Gastrocnemius medialis (tissue), 4 donors: ENCODE results near the gene IGF2BP3. TPM values are rescaled to one million over a fixed set of nuclear protein-coding genes. Genes with fewer than 3 reads are reported as not detected.
A peak's percentile ranks its signal among the peaks of the same experiment; 100 is the strongest.

Experiments used
- ATAC-seq, 2 donors: fragments of 150-250 bp; one replicate each; pipeline ENCODE4 v1.9.1; 2016
- DNase-seq, 2 donors: peaks; one replicate each; pipeline ENCODE4 v3.0.0-alpha.2; 2019
- H3K27ac ChIP-seq, 4 donors: fragments of 200-600 bp; sonication (generic); 1 replicate in 1 of 4; 2 replicates in 3 of 4; pipeline ENCODE4 v1.5.1; 2016 to 2018; ENCODE audit warnings: mild to moderate bottlenecking in 2 of 4, moderate library complexity in 1 of 4
- H3K27me3 ChIP-seq, 3 donors: fragments of 200-600 bp; sonication (generic) in 2 of 3; 1 replicate in 1 of 3; 2 replicates in 2 of 3; pipeline versions ENCODE4 v1.5.1 to v1.6.0; 2016 to 2019; ENCODE audit warnings: mild to moderate bottlenecking in 1 of 3, moderate library complexity in 1 of 3
- H3K36me3 ChIP-seq, 2 donors: fragments of 200-600 bp; sonication (generic) in 1 of 2; one replicate each; pipeline ENCODE4 v1.5.1; 2017 to 2018
- H3K4me1 ChIP-seq, 2 donors: fragments of 200-600 bp; sonication (generic) in 1 of 2; one replicate each; pipeline ENCODE4 v1.5.1; 2016 to 2017; ENCODE audit warnings: mild to moderate bottlenecking in 2 of 2
- H3K4me3 ChIP-seq, 4 donors: fragments of 200-600 bp; sonication (generic) in 3 of 4; 1 replicate in 1 of 4; 2 replicates in 3 of 4; pipeline ENCODE4 v1.5.1; 2016 to 2019; ENCODE audit warnings: mild to moderate bottlenecking in 2 of 4
- H3K9me3 ChIP-seq, 3 donors: fragments of 200-600 bp; sonication (generic) in 2 of 3; 1 replicate in 1 of 3; 2 replicates in 2 of 3; pipeline ENCODE4 v1.5.1; 2016 to 2019
- POLR2A ChIP-seq, 2 donors: fragments of 450-650 bp; IDR thresholded peaks; one replicate each; pipeline ENCODE4 v1.6.1; 2017; ENCODE audit warnings: antibody characterized with exemption in 2 of 2, mild to moderate bottlenecking in 2 of 2, moderate library complexity in 2 of 2
- in situ Hi-C, 4 donors: fragments of 200-750 bp; cut with MboI; loops; one replicate each; pipeline versions ENCODE4 v1.15.0 to v1.8.0; 2017; ENCODE audit warnings: low sequenced_read_pairs in 4 of 4
- intact Hi-C: fragments of 100-400 bp; cut with DNase I; formaldehyde crosslinking; loops from one replicate; pipeline ENCODE4 v1.15.1; 2023; ENCODE audit warnings: low total_unique reads
- total RNA-seq, 4 donors: library from RNA; depleted of rRNA; stranded (reverse); fragments of >200 nt; gene quantifications; one replicate each; pipeline versions ENCODE4 v1.1.0 to v1.2.3, GENCODE V29; 2016
- TF ChIP-seq, protein P1 (sequence below), 5 experiments: fragments of 450-650 bp in 3 of 5; fragments of 200-600 bp in 2 of 5; sonication (generic) in 2 of 5; IDR thresholded peaks in 4 of 5; conservative IDR thresholded peaks in 1 of 5; 1 replicate in 4 of 5; 2 replicates in 1 of 5; pipeline ENCODE4 v1.5.1; 2016 to 2019; ENCODE audit warnings: antibody characterized with exemption in 5 of 5, mild to moderate bottlenecking in 3 of 5, moderate library complexity in 3 of 5

IGF2BP3 gene
- total RNA-seq, 4 donors from 2014 or later = 0.51 TPM; not detected in 3

DNA sequence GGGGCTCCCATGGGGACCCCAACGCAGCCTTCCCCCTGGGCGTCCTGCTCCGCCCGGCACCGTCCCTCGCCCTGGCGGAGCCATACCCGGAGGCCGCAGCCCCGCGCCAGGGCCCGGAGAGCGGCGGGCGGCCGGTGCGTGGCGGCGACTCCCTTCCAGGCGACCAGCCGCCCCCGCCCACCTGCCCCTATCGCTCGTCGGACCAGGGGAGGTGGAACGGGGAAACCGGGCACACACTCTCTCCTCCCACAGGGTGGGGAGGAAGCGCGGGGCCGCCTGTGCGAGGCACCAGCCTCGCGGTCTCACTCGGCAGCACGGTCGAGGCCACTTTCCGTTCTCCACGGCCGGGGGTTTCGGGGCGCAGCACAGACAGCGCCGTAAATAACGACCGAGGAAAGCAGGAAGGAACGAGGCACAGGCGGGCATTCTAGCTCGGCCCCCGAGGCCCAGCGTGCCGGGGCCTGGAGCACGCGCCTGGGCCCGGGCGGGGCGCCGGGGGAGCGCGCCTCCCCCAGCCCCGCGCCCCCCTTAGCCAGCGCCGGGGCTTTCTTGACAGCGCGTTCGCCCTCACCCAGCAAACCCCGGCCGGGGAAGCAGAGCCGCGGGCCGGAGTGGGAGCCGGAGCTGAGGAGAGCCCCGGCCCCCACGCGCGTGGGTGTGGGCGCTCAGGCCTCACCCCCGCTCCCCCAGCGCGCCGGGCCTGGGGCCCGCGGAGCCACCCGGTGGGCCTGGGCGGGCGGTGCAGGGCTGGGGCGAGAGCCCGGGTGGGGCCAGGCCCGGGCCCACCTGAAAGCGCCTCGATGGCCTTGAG is 936 bp downstream of the IGF2BP3 start:
- no peak for TF ChIP-seq POLR2A (IDR thresholded peaks at IDR 0.05)
- TF ChIP-seq, protein P1, sequence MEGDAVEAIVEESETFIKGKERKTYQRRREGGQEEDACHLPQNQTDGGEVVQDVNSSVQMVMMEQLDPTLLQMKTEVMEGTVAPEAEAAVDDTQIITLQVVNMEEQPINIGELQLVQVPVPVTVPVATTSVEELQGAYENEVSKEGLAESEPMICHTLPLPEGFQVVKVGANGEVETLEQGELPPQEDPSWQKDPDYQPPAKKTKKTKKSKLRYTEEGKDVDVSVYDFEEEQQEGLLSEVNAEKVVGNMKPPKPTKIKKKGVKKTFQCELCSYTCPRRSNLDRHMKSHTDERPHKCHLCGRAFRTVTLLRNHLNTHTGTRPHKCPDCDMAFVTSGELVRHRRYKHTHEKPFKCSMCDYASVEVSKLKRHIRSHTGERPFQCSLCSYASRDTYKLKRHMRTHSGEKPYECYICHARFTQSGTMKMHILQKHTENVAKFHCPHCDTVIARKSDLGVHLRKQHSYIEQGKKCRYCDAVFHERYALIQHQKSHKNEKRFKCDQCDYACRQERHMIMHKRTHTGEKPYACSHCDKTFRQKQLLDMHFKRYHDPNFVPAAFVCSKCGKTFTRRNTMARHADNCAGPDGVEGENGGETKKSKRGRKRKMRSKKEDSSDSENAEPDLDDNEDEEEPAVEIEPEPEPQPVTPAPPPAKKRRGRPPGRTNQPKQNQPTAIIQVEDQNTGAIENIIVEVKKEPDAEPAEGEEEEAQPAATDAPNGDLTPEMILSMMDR (IDR thresholded peaks at IDR 0.05 in 4 of 5, conservative IDR thresholded peaks at IDR 0.05 in 1 of 5) = no peak
- no peaks in the 10 kb centered on the region for H3K36me3 ChIP-seq
- peaks cover 19 to 33% of the 10 kb centered on the region in 2 donors for H3K4me1 ChIP-seq
- peak overlapping the region; percentile 24 to 40 (median 33) for H3K4me3 ChIP-seq
- no peaks in the 10 kb centered on the region for H3K9me3 ChIP-seq
- DNase-seq (no peak), ATAC-seq (peak in 1 of 2 donors; percentile 21)
- peaks cover 94 to 96% (median 95%) of the 10 kb centered on the region in 3 donors for H3K27me3 ChIP-seq
- H3K27ac ChIP-seq = no peak overlapping the region
- intact Hi-C loops (no loop called here), in situ Hi-C loops (no loop called here)

DNA sequence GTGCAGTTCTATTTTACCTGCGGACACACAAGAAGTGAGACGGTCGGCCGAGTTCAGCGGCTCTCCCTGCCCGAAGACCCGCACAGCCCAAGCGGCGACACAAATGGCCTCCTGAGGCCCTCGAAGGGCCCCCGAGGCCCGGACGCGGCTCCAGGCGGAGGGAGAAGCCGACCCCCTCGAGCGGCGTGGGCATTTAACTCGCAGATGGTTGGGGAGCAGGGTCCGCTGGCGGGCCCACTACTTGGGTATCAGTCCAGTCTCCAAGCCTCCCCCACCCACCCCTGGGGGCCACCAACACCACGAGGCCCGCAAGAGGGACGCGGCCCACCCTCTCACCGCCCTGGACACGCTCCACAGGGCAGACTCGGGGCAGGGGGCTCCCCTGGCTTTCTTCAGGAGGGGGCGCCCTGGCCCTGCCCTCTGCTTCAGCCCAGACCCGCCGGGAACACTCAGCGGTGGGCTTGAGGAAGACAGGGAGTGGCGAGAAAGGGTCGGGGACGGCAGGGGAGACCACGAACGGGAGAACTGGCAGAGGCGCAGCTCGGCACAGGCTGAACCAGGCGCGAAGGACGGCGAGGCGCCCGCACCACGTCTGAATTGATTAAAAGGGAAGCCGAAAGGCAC is 1.7 kb downstream of the IGF2BP3 start:
- Histone ChIP-seq H3K4me3 (peak overlapping the region in 3 of 4 donors; percentile 27 to 40 (median 39)), H3K9me3 (no peaks in the 10 kb centered on the region), H3K36me3 (no peaks in the 10 kb centered on the region), H3K4me1 (peaks cover 19 to 25% of the 10 kb centered on the region in 2 donors), H3K27me3 (peaks cover 92 to 96% (median 95%) of the 10 kb centered on the region in 3 donors), H3K27ac (no peak overlapping the region)
- intact Hi-C loops = no loop called here
- no peak for TF ChIP-seq POLR2A (IDR thresholded peaks at IDR 0.05)
- TF ChIP-seq, protein P1 (IDR thresholded peaks at IDR 0.05 in 4 of 5, conservative IDR thresholded peaks at IDR 0.05 in 1 of 5) = no peak
- ATAC-seq (peak in 1 of 2 donors; percentile 12), DNase-seq (no peak)
- in situ Hi-C loops = no loop called here

DNA sequence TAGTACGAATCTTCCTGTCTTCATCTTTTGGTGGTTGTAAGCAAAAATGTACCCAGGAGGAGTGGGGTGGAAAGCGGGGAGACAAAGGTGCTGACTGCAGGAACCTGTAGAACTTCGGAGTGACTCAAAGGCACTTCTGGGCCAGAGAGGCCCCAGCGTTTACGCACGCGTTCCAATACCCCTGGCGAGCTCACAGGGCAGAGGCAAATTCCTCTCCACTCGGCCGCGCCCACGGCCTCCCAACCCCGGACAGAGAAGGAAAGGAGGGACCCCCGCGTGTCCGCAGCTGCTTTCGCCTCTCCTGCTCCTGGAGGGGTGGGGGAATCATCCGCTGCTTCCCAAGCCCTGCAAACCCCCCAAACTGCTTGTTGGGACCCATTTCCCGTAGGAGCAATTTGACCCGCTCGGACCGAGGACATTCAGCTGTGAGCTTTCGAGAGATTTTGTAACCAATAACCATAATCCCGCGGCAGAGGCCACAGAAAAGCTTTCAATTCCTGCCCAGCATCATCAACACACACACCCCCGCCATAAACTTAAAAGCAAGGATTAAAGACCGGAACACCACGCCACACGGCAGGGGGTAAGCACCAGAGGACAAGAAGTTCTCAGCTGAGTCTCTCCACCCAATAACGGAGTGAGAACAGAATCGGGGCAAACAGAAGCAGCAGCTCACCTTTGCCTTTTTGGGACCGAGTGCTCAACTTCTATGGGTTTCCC is 2.3 kb downstream of the IGF2BP3 start:
- TF ChIP-seq POLR2A (IDR thresholded peaks at IDR 0.05) = no peak
- TF ChIP-seq, protein P1 (IDR thresholded peaks at IDR 0.05 in 4 of 5, conservative IDR thresholded peaks at IDR 0.05 in 1 of 5) = no peak
- Histone ChIP-seq H3K27me3 (peaks cover 85 to 94% (median 90%) of the 10 kb centered on the region in 3 donors), H3K4me3 (no peak overlapping the region), H3K4me1 (peaks cover 23 to 24% of the 10 kb centered on the region in 2 donors), H3K36me3 (no peaks in the 10 kb centered on the region), H3K9me3 (no peaks in the 10 kb centered on the region), H3K27ac (no peak overlapping the region)
- in situ Hi-C loops = no loop called here
- intact Hi-C loops = no loop called here
- no peak for ATAC-seq
- no peak for DNase-seq

DNA sequence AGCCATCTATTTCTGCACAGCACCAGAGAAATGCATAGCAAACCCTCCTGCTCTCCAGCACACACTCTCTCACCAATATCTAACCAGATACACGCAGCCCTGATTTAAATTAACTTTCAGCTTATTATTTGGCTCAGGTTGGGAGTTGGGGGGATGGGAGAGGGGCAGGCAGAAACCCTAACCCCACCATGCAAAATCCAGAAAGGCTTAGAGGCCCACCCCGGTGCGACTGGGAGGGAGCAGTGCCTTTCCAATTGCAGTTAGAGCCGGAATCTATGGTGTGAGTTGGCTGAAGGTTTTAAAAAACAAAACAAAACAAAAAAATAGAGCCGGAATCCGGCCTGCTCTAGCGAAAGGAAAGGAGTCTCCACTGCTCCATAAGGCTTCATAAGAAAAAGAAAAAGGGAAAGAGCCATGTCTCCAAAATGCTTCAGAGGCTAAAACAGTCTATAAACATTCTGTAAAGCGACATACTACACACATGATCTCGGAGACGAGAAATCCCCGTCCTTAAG is 2.9 kb downstream of the IGF2BP3 start:
- in situ Hi-C loops = no loop called here
- H3K27me3 ChIP-seq = peaks cover 79 to 87% (median 84%) of the 10 kb centered on the region in 3 donors
- H3K4me1 ChIP-seq = peaks cover 23 to 27% of the 10 kb centered on the region in 2 donors
- no peak for TF ChIP-seq POLR2A (IDR thresholded peaks at IDR 0.05)
- TF ChIP-seq, protein P1 (IDR thresholded peaks at IDR 0.05 in 4 of 5, conservative IDR thresholded peaks at IDR 0.05 in 1 of 5) = no peak
- intact Hi-C loops = no loop called here
- H3K36me3 ChIP-seq = no peaks in the 10 kb centered on the region
- DNase-seq (no peak), ATAC-seq (no peak)
- H3K27ac ChIP-seq = no peak overlapping the region
- no peaks in the 10 kb centered on the region for H3K9me3 ChIP-seq
- H3K4me3 ChIP-seq = no peak overlapping the region
